ENCODE results near the gene TEAD1. TPM values are rescaled to one million over a fixed set of nuclear protein-coding genes. Genes with fewer than 3 reads are reported as not detected.

The TEAD1 gene
- total and polyA plus RNA-seq, 7 donors = 3.2 to 200 (median 155) TPM

- TF ChIP-seq EP300 (IDR thresholded peaks at IDR 0.05) (no peak), CTCF (IDR thresholded peaks at IDR 0.05) (no peak), POLR2AphosphoS5 (IDR thresholded peaks at IDR 0.05) (no peak), POLR2A (IDR thresholded peaks at IDR 0.05) (no peak)
- no peak for DNase-seq
- 68 to 74% methylated on average over 3 of the region's 3 CpGs for WGBS, 2 donors
- Histone ChIP-seq H3K27me3 (no peaks in the 10 kb centered on the region), H3K9me3 (no peaks in the 10 kb centered on the region), H3K4me1 (no peaks in the 10 kb centered on the region), H3K27ac (no peak overlapping the region), H3K36me3 (no peaks in the 10 kb centered on the region), H3K4me3 (no peak overlapping the region)
- intact Hi-C loops (cut with DNase I) = no loop called here
Measured at GRCh38 chr11:12981676-12982522, 307.7 kb downstream of the TEAD1 start.

- H3K27me3 ChIP-seq = no peaks in the 10 kb centered on the region
- H3K4me3 ChIP-seq = no peak overlapping the region
- WGBS, 2 donors = 88 to 93% methylated on average over 7 of the region's 7 CpGs
- no peak overlapping the region for H3K27ac ChIP-seq
- intact Hi-C loops (cut with DNase I) = no loop called here
- H3K36me3 ChIP-seq = no peaks in the 10 kb centered on the region
- H3K4me1 ChIP-seq = no peaks in the 10 kb centered on the region
- TF ChIP-seq POLR2A (IDR thresholded peaks at IDR 0.05) = no peak
- TF ChIP-seq EP300 (IDR thresholded peaks at IDR 0.05) = no peak
- no peak for TF ChIP-seq POLR2AphosphoS5 (IDR thresholded peaks at IDR 0.05)
- no peak for TF ChIP-seq CTCF (IDR thresholded peaks at IDR 0.05)
- no peaks in the 10 kb centered on the region for H3K9me3 ChIP-seq
- DNase-seq = no peak
Measured at GRCh38 chr11:12983336-12983735, 309.1 kb downstream of the TEAD1 start.

GRCh38 chr11:12986194-12986898 is 312.1 kb downstream of the TEAD1 start:
- Histone ChIP-seq H3K4me1 (no peaks in the 10 kb centered on the region), H3K27me3 (no peaks in the 10 kb centered on the region), H3K4me3 (no peak overlapping the region), H3K9me3 (no peaks in the 10 kb centered on the region), H3K36me3 (no peaks in the 10 kb centered on the region), H3K27ac (no peak overlapping the region)
- intact Hi-C loops (cut with DNase I) = no loop called here
- TF ChIP-seq POLR2A (IDR thresholded peaks at IDR 0.05) (no peak), POLR2AphosphoS5 (IDR thresholded peaks at IDR 0.05) (no peak), CTCF (IDR thresholded peaks at IDR 0.05) (no peak), EP300 (IDR thresholded peaks at IDR 0.05) (no peak)
- 47 to 87% methylated on average over 8 of the region's 8 CpGs for WGBS, 2 donors
- DNase-seq = no peak

GRCh38 chr11:12989428-12990161 is 315.4 kb downstream of the TEAD1 start:
- DNase-seq = no peak
- 82 to 87% methylated on average over 13 of the region's 13 CpGs for WGBS, 2 donors
- intact Hi-C loops (cut with DNase I) = no loop called here

More at GRCh38 chr11:12989428-12990161, 315.4 kb downstream of the TEAD1 start:
- Histone ChIP-seq H3K36me3 (no peaks in the 10 kb centered on the region), H3K4me3 (no peak overlapping the region), H3K4me1 (no peaks in the 10 kb centered on the region), H3K27me3 (no peaks in the 10 kb centered on the region), H3K27ac (no peak overlapping the region), H3K9me3 (no peaks in the 10 kb centered on the region)
- TF ChIP-seq POLR2A (IDR thresholded peaks at IDR 0.05) (no peak), CTCF (IDR thresholded peaks at IDR 0.05) (no peak)
